8988T (cell line): ENCODE data around the gene ATP4B.
"Not testable (repeated sequence)": the region's sequence is repeated elsewhere in the genome, so short reads cannot be mapped to it uniquely, and the experiment has no call there.

ENCODE experiments used
- DNase-seq: peaks from one replicate; pipeline ENCODE4 v3.0.0; 2011

ATP4B gene

GRCh38 chr13:113638806-113639205 is 19.2 kb downstream of the ATP4B start:
- no peak for DNase-seq

- no peak for DNase-seq
Observed at GRCh38 chr13:113638173-113638746, 19.7 kb downstream of the ATP4B start.

GRCh38 chr13:113637262-113638160 is 20.5 kb downstream of the ATP4B start:
- DNase-seq, result no peak

- no peak for DNase-seq
Observed at GRCh38 chr13:113636266-113636963, 21.6 kb downstream of the ATP4B start.

GRCh38 chr13:113635709-113636108 is 22.3 kb downstream of the ATP4B start:
- no peak for DNase-seq

GRCh38 chr13:113635048-113635420 is 23.0 kb downstream of the ATP4B start:
- no peak for DNase-seq

GRCh38 chr13:113634279-113635047 is 23.5 kb downstream of the ATP4B start:
- no peak for DNase-seq

- no peak for DNase-seq
Observed at GRCh38 chr13:113633485-113633873, 24.5 kb downstream of the ATP4B start.

GRCh38 chr13:113632706-113633484 is 25.1 kb downstream of the ATP4B start:
- no peak for DNase-seq

- no peak for DNase-seq
Observed at GRCh38 chr13:113631341-113632095, 26.5 kb downstream of the ATP4B start.

- DNase-seq, result no peak
Observed at GRCh38 chr13:113630804-113631203, 27.2 kb downstream of the ATP4B start.

- no peak for DNase-seq
Observed at GRCh38 chr13:113630296-113630695, 27.7 kb downstream of the ATP4B start.

GRCh38 chr13:113629866-113630265 is 28.1 kb downstream of the ATP4B start:
- no peak for DNase-seq

GRCh38 chr13:113628291-113629270 is 29.4 kb downstream of the ATP4B start:
- no peak for DNase-seq

- DNase-seq, result no peak
Observed at GRCh38 chr13:113627136-113627535, 30.9 kb downstream of the ATP4B start.

GRCh38 chr13:113625965-113626721 is 31.9 kb downstream of the ATP4B start:
- no peak for DNase-seq

GRCh38 chr13:113624640-113625304 is 33.2 kb downstream of the ATP4B start:
- DNase-seq, result not testable (repeated sequence)

- no peak for DNase-seq
Observed at GRCh38 chr13:113624235-113624587, 33.8 kb downstream of the ATP4B start.
